GM19438 (cell line): ENCODE data around the gene STRBP.
"Not testable (repeated sequence)": the region's sequence is repeated elsewhere in the genome, so short reads cannot be mapped to it uniquely, and the experiment has no call there.

Experiments
- ATAC-seq: cut with Tn5 transposase; IDR thresholded peaks from one replicate; pipeline ENCODE4 v1.9.1; 2021; ENCODE audit warnings: low read depth; ENCODE audit not compliant: unreplicated experiment

Gene STRBP

DNA sequence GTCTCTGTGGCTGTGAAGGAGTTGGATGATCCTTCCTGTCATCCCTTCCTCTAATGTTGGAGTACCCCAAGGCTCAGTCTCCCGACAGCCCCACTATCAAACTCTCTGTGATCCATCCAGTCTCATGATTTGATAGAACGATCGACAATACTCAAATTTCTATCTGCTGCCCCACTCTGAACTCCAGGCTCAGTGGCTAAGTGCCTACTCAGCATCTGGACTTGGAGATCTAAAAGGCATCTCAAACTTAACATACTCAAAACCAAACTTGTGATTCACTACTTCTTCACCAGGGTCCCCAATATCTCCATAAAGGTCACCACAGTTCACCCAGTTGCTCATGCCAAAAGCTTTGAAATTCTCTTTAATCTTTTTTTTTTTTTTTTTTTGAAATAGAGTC, 15.1 kb upstream of the STRBP start:
- ATAC-seq, result no peak

DNA sequence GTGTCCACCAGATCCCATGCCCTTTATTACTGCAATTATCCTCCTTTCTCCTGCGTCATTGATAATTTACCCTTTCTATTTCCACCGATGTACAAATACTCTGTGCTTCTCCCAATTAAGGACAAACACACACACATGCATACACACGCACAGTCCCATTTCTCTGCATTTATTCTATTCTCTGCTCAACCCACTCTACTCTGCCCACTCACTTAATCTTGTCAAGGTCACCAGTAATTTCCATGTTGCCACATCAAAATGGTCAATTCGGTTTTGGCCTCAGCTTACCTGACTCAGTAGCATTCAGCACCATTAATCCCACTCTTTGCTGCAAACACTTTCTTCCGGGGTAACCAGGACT, 14.6 kb upstream of the STRBP start:
- ATAC-seq, result no peak

DNA sequence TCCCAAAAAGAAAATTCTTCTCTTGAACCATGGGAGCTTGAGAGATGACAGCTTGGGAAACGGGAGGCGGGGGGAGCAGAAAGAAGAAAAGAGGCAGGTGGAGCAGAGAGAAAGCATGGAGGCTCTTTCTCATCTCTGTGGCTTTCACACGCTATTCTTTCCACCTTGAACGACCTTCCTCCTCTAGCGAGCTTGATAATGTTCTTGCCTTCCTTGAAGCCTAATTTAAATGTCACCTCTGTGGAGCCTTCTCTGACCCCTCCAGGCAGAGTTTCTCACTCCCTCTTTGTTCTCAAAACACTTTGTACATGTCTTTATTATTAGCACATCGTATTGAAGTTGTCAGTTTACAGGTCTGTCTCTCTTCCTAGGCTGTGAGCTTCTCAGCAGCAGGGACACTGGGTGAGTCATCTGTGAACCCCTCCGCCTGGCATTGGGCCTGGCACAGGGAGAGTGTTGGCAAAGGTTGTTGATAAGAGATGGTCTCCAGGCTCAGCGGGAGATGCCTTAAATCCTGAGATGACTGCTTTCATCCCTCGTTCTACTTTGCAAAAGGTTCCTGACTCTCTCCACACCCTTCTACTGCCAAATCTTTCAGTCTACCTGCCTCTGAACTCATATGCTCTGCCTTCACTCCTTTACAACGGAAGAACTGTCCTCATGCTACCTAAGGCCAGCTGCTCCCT, 14.1 kb upstream of the STRBP start:
- ATAC-seq, result no peak

DNA sequence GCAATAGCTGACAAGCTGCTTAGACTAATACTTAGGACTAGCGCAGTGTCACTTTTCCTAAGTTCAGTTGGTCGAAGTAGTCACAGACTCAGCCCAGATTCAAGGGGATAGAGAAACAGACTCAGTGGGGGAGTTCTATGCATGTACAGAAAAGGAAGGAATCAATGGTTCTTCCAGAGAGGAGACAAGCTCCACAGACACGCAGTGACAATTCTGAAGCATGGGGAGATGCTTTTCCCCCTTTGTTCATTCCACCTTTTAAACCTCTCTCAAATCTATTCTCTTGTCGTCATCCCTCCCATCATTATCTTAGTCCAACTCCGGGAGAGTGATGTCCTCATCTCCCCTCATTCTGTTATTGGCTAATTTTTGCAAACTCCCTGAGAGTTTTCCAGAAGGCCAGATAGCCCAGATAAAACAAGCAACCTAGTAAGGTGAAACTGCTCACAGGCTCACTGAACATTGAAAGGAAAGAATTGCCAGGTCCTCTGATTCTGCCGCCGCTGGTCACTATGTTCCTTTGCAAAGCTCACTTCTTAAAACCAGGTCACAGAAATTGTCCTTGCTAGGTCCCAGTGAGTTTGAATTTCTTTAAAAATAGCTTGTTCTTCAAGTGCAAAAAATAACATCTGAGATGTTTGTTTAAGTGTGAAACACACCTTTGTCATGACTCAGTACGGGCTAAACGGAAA, 13.4 kb upstream of the STRBP start:
- no peak for ATAC-seq

DNA sequence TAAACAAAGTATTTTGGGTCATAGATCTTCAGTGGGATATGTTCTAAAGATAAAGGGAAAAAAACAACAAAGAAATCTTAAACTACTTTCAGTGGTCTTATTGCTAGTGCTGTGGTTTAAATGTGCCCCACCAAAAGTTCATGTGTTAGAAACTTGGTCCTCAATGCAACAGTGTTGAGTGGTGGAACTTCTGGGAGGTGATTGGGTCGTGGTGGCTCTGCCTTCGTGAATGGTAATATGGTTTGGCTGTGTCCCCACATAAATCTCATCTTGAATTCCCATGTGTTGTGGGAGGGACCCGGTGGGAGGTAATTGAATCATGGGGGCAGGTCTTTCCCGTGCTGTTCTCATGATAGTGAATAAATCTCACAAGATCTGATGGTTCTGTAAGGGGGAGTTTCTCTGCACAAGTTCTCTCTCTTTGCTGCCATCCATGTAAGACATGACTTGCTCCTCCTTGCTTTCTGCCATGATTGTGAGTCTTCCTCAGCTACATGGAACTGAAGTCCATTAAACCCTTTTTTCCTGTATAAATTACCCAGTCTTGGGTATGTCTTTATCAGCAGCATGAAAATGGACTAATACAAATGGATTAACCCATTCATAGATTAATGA, 10.6 kb upstream of the STRBP start:
- ATAC-seq, result not testable (repeated sequence)

DNA sequence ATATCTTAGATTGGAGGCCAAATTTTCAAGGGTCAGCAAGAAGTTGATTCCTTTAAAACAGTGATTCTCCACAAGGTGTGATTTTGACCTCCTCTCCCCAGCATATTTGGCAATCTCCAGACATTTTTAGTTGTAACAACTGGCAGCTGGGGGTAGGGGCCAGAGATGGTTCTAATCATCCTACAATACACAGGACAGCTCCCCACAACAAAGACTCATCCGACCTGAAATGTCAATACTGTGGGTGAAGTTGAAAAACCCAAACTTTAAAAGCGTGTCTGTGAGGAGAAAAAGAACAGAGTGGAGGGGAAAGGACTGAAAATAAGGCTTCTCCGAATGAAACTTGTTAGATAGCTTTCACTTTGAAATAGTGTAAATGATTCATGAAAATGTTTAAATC, 10.0 kb upstream of the STRBP start:
- ATAC-seq, result no peak

DNA sequence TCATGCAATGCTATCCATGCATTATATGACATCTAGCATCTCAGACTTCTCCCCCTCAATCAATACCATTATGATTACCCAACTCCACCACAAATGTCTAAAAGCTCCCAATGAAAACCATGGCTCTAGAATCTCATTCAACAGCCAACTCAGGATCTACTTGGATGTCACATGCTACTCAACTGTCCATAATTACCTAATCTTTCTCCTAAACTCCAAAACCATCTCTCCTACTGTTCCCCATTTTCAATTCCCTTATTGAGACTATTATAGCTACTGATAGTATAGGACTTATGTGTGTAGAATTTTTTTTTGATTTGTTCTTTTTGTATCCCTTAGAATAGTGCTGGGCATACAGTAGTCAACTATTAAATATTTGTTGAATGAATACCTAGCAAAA, 8.2 kb upstream of the STRBP start:
- no peak for ATAC-seq

DNA sequence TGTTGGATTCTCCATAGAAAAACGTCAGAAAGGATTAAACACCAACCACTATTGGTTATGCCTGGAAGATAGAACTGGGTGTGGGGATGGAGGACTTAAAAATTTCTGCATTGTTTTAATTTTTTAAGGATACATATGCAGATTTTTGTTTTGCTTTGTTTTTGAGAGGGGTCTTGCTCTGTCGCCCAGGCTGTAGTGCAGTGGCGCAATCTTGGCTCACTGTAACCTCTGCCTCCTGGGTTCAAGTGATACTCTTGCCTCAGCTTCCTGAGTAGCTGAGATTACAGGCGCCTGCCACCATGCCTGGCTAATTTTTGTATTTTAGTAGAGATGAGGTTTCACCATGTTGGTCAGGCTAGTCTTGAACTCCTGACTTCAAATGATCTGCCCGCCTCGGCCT, 2.7 kb upstream of the STRBP start:
- ATAC-seq, result not testable (repeated sequence)

DNA sequence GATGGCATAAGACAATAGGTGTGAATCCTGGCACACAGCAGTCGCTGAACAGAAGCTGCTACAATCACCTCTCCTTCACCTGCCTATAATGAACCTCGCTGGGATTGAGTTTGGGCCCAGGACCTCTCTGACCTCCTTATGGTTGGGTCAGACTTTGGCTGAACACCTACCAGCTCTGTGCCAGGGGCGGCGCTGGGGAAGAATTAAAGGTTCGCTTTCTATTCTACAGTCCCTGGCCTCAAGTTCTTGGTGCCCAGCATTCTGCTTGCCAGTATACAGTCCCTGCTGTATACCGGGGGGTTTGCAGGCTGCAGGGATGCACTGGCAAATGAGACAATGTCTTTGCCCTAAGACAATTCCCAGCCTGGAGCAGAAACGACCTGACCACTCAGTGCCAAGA, 895 bp upstream of the STRBP start:
- no peak for ATAC-seq

DNA sequence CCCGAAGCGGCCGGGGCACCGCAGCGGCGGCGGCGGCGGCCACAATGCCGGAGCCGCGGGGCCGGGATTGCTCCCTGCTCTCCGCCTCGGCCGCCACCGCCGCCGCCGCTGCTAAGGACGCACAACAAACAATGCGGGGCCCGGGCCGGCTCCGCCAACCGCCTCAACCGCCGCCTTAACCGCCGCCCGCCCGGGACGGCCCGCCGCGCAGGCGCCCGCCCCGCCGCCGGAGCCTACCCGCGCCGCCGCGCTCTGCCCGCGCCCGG, 254 bp downstream of the STRBP start:
- ATAC-seq, result no peak

DNA sequence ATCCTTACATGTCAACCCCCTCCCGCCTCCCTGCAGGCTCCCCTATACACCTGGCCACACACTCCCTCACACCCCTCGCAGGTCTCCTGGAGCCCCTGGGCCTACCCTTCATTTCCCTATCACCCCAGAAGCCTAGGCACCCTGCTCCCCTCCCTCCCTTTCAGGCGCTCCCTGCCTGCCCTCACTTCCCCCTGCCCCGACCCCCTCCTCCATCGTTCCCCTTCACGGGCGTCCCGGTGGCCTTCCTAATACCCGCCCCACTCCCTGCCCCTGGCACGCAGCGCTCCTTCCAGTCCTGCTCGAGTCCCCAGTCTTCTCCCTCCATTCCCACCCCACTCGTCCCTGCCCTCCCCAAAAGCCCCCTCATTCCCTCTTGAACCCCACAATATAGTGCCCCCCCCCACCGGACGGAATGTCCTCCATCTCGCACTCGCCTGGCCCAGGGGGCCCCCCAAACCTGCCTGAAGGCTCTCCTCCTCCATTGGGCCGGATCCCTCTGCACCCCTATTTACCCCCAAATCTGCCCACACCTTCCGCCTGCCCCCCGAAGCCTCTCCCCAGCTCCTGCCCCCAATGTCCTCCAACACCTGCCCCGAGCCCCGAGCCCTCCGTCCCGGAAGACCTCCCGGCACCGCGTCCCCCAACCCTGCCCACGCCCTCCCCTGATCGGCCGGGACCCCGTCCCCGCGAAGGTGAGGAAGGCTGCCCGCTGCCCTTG, 746 bp downstream of the STRBP start:
- ATAC-seq, result no peak

DNA sequence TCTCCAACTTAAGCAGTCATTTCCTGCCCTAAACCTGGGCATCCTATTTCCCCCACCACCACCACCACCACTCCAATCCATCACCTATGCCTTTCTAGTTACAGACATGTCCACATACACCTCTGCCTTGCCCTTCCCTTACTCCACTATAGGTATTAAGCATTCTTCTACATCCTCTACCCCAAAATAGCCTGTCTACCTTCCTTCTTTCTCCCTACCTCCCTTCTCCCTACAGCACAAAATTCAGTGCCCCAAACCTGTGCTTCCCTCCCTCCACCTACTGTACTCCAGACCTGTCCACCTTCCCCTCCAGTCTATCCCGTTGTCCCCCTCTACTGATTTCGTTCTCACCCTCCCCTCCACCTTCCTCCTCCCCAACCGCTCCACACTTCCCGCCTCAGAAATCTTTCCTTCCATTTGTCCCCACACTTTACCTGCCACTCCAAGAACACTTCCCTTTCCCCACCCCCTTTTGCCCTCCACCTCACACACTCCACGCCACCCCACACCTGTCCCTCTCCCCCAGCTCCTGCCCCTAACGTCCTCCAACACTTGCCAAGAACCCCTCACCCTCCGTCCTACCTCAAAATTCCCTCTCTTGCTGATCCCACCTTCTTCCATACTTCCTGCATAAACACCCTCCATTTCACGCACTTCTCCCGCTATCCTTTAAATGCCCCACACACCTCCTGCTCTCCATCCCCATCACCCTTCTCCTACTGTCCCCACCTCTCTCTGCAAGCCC, 1.6 kb downstream of the STRBP start:
- no peak for ATAC-seq

DNA sequence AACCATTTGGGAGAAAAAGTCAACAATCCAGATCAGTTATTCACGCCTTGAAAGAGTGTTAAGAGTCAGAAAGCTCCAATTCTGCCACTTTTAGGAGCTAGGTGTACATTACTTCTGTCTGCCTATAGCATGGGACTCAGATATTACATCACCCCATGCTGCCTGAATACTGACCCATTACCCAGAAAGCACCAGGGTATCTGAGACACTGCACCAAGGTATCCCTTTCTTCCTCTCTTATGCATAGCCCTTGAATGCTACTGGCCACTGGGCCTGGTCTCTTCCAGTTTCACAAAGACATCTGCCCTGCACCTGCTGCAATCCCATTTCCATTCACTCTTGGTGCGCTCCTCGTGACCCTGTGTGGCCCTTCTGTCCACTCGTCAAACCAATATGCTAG, 2.6 kb downstream of the STRBP start:
- no peak for ATAC-seq

DNA sequence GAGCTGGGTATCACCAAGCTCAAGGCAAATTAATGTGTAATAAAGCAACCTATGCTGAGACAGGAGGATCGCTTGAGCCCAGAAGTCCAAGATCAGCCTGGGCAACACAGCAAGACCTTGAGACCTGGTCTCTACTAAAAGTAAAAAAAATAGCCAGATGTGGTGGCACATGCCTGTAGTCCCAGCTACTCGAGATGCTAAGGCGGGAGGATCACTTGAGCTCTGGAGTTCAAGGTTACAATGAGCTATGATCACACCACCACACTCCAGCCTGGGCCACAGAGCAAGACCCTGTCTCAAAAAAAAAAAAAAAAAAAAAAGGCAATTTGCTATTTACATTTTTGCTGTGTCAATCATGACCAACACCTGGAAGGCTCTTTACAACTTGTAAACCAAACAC, 5.2 kb downstream of the STRBP start:
- no peak for ATAC-seq

DNA sequence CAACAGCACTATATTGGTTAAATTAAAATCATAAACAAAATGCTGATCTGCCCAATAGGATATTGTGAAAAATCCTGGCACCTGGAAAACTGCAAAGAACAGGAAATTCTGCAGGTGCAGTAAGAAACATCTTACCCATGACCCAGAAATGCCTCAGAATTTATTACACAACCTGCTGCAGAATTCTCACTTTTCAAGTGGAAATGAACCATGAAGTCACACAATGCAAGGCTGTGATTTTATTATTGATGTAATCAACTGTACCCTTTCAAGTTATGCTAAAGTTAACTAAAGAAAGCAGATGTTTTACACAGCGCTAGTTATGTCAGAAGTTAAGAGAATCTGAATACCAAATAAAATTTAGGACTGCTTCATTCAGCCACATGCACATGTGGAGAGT, 6.0 kb downstream of the STRBP start:
- no peak for ATAC-seq

DNA sequence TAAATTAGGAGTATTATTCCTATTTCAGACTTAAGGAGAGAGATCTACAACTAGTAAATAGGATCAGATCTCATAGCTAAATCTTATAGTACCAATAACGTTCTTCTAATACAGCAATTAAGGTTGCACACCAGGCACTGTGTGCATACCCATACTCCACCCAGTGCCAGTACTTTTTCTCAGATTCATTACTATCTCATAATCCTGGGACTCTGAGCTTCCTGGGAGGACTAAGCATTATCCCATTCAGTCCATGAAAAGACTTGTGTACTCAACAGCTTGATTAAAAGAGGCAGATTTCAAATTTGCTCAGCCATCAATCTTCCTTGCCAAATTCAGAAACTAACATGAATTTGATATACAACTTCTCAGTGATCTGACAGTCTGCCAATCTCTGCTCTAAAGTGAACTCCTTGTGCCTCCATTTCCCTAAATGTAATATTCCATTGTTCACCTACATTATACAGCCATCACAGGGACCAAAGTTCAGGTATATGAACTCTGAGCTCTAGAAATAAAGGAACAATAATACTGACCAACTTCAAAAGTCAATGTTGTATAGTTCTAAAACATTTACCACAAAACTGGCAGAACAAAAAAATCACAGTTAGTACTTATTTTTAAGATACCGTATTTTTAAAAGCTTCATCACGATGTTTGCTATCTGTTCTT, 7.2 kb downstream of the STRBP start:
- ATAC-seq, result no peak

DNA sequence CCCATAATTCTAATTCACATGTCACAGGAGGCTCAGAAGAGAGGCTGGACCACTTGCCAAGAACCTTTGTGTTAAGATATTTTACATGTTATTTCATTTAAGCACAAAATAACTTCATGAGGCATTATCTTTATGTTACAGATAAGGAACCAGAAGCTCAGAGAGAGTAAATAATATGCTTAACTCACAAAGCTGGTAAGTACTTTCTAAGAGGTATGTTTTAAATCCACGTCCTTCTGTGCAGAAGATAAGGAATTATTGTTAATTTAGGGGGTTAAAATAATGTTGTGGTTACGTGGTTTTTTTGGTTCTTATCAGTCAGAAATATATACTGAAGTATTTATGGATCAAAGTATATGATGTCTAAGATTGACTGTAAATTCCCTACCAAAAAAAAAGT, 8.0 kb downstream of the STRBP start:
- no peak for ATAC-seq

DNA sequence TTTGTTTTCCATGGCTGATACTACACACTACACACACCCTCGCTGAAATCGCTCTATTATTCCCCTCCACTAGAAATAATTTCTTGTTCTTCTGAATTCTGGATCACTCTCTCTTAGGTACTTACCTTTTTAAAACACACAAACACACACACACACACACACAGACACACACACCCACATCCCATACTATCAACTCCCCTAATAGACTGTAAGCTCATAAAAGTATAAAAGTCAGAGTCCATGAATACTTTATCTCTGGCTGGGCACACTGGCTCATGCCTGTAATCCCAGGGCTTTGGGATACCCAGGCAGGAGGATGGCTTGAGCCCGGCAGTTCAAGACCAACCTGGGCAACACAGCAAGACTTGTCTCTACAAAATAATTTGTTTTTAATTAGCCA, 11.1 kb downstream of the STRBP start:
- no peak for ATAC-seq

DNA sequence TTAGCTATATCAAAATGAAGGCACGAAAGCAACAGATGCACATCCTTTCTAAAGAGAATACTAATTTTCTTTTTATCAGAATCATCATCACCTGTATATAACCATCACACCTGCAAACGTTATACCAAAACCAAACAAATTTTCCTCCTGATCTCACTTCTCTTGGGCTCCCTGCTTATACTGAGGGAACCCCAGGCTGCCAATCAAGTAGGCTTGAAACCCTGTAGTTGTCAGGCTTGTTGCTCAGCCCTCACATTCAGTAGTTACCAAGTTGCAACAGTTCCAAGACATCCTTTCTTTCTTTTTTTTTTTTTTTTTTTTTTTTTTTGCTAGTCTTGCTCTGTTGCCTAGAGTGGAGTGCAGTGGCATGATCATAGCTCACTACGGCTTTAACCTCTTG, 12.7 kb downstream of the STRBP start:
- no peak for ATAC-seq

DNA sequence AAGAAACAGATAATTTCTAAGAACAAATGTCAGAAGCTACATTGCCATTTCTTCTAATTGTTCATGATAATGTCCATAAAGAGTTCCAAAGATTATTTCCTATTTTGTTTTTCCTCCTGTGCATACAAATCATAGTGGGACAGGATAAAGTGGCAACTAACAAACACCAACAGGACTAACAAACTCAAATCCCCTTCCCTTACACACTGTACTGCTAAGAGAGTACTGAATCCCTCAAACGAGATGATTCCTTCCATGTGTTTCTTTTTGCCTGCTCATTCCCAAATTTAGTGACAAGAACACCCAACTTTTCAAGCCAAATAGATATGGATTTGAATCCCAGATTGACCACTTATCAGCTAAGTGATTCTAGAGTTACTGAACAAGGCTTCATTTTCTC, 15.2 kb downstream of the STRBP start:
- ATAC-seq, result no peak

DNA sequence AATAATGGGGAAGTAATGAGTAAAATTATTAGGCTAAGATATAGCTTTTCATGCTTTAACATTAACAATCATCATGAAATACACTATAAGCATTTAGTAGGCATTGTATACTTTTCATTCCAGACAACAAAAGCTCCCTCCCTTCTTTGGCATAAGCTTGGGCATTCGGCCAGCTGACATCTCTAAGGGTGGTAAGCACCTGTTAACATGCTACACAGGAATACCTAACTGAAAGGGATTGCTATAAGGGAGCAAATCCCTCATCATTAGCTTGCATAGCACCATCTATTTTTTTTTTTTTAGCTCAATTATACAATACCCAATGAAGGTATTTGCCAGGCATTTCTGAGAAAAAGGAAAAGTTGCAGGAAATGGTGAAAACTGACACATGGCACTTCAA, 16.6 kb downstream of the STRBP start:
- ATAC-seq, result no peak
